PFSK-1 (cell line): ENCODE results near the gene CD96.

ENCODE experiments used
- FOXP2 ChIP-seq: optimal IDR thresholded peaks from 2 replicates; pipeline ENCODE3; 2011; ENCODE audit warnings: borderline replicate concordance, control low read depth, inconsistent platforms; ENCODE audit not compliant: insufficient read depth; ENCODE audit errors: extremely low read length, extremely low read depth
- POLR2AphosphoS5 ChIP-seq: IDR thresholded peaks from 2 replicates; pipeline ENCODE4 v1.6.1; 2012; ENCODE audit warnings: low read depth, mild to moderate bottlenecking, control low read depth, low read length, moderate library complexity
- SIN3A ChIP-seq: IDR thresholded peaks from 2 replicates; pipeline ENCODE4 v1.6.1; 2012; ENCODE audit warnings: mild to moderate bottlenecking, low read length, moderate library complexity, borderline replicate concordance; ENCODE audit not compliant: insufficient read depth
- TAF1 ChIP-seq: IDR thresholded peaks from 2 replicates; pipeline ENCODE4 v1.6.1; 2012; ENCODE audit warnings: low read length, control low read depth, borderline replicate concordance; ENCODE audit not compliant: insufficient read depth
- TF ChIP-seq, protein P1 (sequence below), 2 experiments: IDR thresholded peaks; 2 replicates each; pipeline versions ENCODE4 v1.6.1 to v1.8.0; 2011 to 2012; ENCODE audit warnings: low read depth in 2 of 2, low read length in 2 of 2, control low read depth in 1 of 2, inconsistent platforms in 1 of 2, mild to moderate bottlenecking in 1 of 2, moderate library complexity in 1 of 2; ENCODE audit not compliant: insufficient read depth in 1 of 2

DNA sequence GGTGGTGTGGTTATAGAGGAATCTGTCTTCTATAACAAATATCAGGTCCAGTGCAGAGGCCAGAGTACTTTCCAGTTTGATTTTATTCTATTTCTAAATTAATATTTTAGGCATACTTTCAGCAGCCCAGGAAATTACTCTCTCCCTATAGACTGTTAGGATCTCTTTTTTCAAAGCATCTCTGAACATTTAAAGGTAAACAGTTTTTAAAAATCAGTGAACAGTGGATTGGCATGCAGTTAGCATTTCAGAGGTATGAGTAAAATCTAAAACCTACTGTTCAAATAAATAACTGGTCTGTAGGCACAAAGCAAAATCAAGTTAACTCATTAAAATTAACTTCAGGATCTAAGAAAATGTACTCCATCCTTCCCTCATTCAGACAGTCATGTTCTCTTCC lies 50.1 kb downstream of the CD96 start:
- TF ChIP-seq TAF1 (no peak), POLR2AphosphoS5 (no peak), SIN3A (no peak), FOXP2 (no peak)
- TF ChIP-seq, protein P1, sequence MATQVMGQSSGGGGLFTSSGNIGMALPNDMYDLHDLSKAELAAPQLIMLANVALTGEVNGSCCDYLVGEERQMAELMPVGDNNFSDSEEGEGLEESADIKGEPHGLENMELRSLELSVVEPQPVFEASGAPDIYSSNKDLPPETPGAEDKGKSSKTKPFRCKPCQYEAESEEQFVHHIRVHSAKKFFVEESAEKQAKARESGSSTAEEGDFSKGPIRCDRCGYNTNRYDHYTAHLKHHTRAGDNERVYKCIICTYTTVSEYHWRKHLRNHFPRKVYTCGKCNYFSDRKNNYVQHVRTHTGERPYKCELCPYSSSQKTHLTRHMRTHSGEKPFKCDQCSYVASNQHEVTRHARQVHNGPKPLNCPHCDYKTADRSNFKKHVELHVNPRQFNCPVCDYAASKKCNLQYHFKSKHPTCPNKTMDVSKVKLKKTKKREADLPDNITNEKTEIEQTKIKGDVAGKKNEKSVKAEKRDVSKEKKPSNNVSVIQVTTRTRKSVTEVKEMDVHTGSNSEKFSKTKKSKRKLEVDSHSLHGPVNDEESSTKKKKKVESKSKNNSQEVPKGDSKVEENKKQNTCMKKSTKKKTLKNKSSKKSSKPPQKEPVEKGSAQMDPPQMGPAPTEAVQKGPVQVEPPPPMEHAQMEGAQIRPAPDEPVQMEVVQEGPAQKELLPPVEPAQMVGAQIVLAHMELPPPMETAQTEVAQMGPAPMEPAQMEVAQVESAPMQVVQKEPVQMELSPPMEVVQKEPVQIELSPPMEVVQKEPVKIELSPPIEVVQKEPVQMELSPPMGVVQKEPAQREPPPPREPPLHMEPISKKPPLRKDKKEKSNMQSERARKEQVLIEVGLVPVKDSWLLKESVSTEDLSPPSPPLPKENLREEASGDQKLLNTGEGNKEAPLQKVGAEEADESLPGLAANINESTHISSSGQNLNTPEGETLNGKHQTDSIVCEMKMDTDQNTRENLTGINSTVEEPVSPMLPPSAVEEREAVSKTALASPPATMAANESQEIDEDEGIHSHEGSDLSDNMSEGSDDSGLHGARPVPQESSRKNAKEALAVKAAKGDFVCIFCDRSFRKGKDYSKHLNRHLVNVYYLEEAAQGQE (IDR thresholded peaks at IDR 0.05; ENCODE audit: insufficient read depth in 1 of 2, low read depth in 2 of 2, low read length in 2 of 2): no peak
